Upper lobe of left lung (tissue), 6 donors: ENCODE measurements around the gene UTF1. TPM values are rescaled to one million over a fixed set of nuclear protein-coding genes. Genes with fewer than 3 reads are reported as not detected.
A peak's percentile ranks its signal among the peaks of the same experiment; 100 is the strongest.
"Not testable (repeated sequence)": the region's sequence is repeated elsewhere in the genome, so short reads cannot be mapped to it uniquely, and the experiment has no call there.

ENCODE experiments used
- ATAC-seq, 2 donors: fragments of 200-7000 bp; cut with Tn5 transposase; one replicate each; pipeline ENCODE4 v1.9.1; 2022; ENCODE audit warnings: mild to moderate bottlenecking in 2 of 2, moderate library complexity in 2 of 2; ENCODE audit not compliant: low FRiP score in 2 of 2
- DNase-seq, 2 donors: peaks; one replicate each; pipeline ENCODE4 v3.0.0-alpha.2; 2019 to 2020
- H3K27ac ChIP-seq, 4 donors: fragments of 200-600 bp; sonication (generic); one replicate each; pipeline ENCODE4 v1.5.1; 2016 to 2019
- H3K27me3 ChIP-seq, 4 donors: fragments of 200-600 bp; sonication (generic); one replicate each; pipeline ENCODE4 v1.5.1; 2017 to 2019
- H3K36me3 ChIP-seq, 4 donors: fragments of 200-600 bp; sonication (generic); one replicate each; pipeline ENCODE4 v1.5.1; 2016 to 2019
- H3K4me1 ChIP-seq, 4 donors: fragments of 200-600 bp; sonication (generic); one replicate each; pipeline ENCODE4 v1.5.1; 2018 to 2019
- H3K4me3 ChIP-seq, 4 donors: fragments of 200-600 bp; sonication (generic); one replicate each; pipeline ENCODE4 v1.5.1; 2017 to 2019; ENCODE audit warnings: mild to moderate bottlenecking in 2 of 4, moderate library complexity in 1 of 4
- H3K9me3 ChIP-seq, 4 donors: fragments of 200-600 bp; sonication (generic); one replicate each; pipeline ENCODE4 v1.5.1; 2018 to 2019
- CTCF ChIP-seq, 6 experiments: fragments of 450-650 bp in 4 of 6; fragments of 200-600 bp in 2 of 6; sonication (generic) in 2 of 6; IDR thresholded peaks; one replicate each; pipeline ENCODE4 v1.5.1; 2016 to 2019; ENCODE audit warnings: antibody characterized with exemption in 6 of 6
- EP300 ChIP-seq, 4 donors: sonication (generic); formaldehyde crosslinking; IDR thresholded peaks; one replicate each; pipeline ENCODE4 v1.5.1; 2017; ENCODE audit warnings: antibody characterized with exemption in 4 of 4, control low read depth in 2 of 4
- POLR2A ChIP-seq, 4 donors: fragments of 450-650 bp; IDR thresholded peaks; one replicate each; pipeline ENCODE4 v1.5.1; 2016 to 2017; ENCODE audit warnings: antibody characterized with exemption in 4 of 4, mild to moderate bottlenecking in 2 of 4
- POLR2AphosphoS5 ChIP-seq, 2 donors: sonication (generic); formaldehyde crosslinking; IDR thresholded peaks; one replicate each; pipeline ENCODE4 v1.5.1; 2017; ENCODE audit warnings: antibody characterized with exemption in 2 of 2
- WGBS, 2 donors: methylation state at CpG; one replicate each; pipeline ENCODE4 v1.1.5; 2017 to 2018; 5-methylcytosine and 5-hydroxymethylcytosine counted together
- total RNA-seq, 6 donors: library from RNA; depleted of rRNA in 4 of 6; stranded (reverse); fragments of >200 nt in 4 of 6; gene quantifications; one replicate each; pipeline versions ENCODE4 v1.1.0 to v1.2.1, GENCODE V29; 2016 to 2021
- donor health status: DM: no; HTN: no; CAD: no; lungs with moderate emphysema.
- donor health status: DM: no; HTN: yes; CAD: no; lungs with severe emphysema.

The UTF1 gene
- total RNA-seq, 6 donors from 2014 or later, result 0.26 to 0.37 TPM; not detected in 4

GRCh38 chr10:133229265-133230043, 563 bp upstream of the UTF1 start:
- 15 to 23% methylated on average over 11 to 25 of the region's 58 CpGs for WGBS, 2 donors
- no peak overlapping the region for H3K27ac ChIP-seq
- H3K27me3 ChIP-seq, result peaks cover 0 to 31% (median 17%) of the 10 kb centered on the region in 4 donors
- ATAC-seq (no peak), DNase-seq (peak in 1 of 2 donors; percentile 80)
- no peaks in the 10 kb centered on the region for H3K36me3 ChIP-seq
- no peaks in the 10 kb centered on the region for H3K9me3 ChIP-seq
- H3K4me1 ChIP-seq, result peaks cover 9 to 20% (median 11%) of the 10 kb centered on the region in 4 donors
- no peak overlapping the region for H3K4me3 ChIP-seq
- TF ChIP-seq EP300 (IDR thresholded peaks at IDR 0.05) (no peak), CTCF (IDR thresholded peaks at IDR 0.05) (no peak), POLR2A (IDR thresholded peaks at IDR 0.05) (no peak), POLR2AphosphoS5 (IDR thresholded peaks at IDR 0.05) (no peak)

- Histone ChIP-seq H3K36me3 (no peaks in the 10 kb centered on the region), H3K27me3 (peaks cover 0 to 36% (median 20%) of the 10 kb centered on the region in 4 donors), H3K9me3 (no peaks in the 10 kb centered on the region), H3K4me1 (peaks cover 10 to 26% (median 12%) of the 10 kb centered on the region in 4 donors), H3K4me3 (peak overlapping the region in 3 of 4 donors; percentile 22 to 39 (median 26)), H3K27ac (no peak overlapping the region)
- TF ChIP-seq POLR2AphosphoS5 (IDR thresholded peaks at IDR 0.05) (no peak), POLR2A (IDR thresholded peaks at IDR 0.05) (no peak), CTCF (IDR thresholded peaks at IDR 0.05) (no peak), EP300 (IDR thresholded peaks at IDR 0.05) (no peak)
- ATAC-seq, result no peak
- WGBS, 2 donors, result 1% methylated on average over 15 of the region's 122 CpGs; no CpG with 5 or more reads in 1 of the 2 donors
- DNase-seq, result peak; percentile 36 to 92
Measured at GRCh38 chr10:133230387-133231195, 574 bp downstream of the UTF1 start.

GRCh38 chr10:133231244-133231945, 1.4 kb downstream of the UTF1 start:
- TF ChIP-seq CTCF (IDR thresholded peaks at IDR 0.05), result no peak
- no peak for TF ChIP-seq POLR2A (IDR thresholded peaks at IDR 0.05)
- no peak for TF ChIP-seq EP300 (IDR thresholded peaks at IDR 0.05)
- TF ChIP-seq POLR2AphosphoS5 (IDR thresholded peaks at IDR 0.05), result no peak
- ATAC-seq (no peak), DNase-seq (peak in 1 of 2 donors; percentile 51)
- H3K27ac ChIP-seq, result no peak overlapping the region
- peaks cover 0 to 41% (median 23%) of the 10 kb centered on the region in 4 donors for H3K27me3 ChIP-seq
- H3K9me3 ChIP-seq, result no peaks in the 10 kb centered on the region
- H3K4me1 ChIP-seq, result peaks cover 15 to 34% (median 18%) of the 10 kb centered on the region in 4 donors
- no peaks in the 10 kb centered on the region for H3K36me3 ChIP-seq
- WGBS, 2 donors, result 27 to 51% methylated on average over 17 to 24 of the region's 44 CpGs
- no peak overlapping the region for H3K4me3 ChIP-seq

GRCh38 chr10:133231946-133232574, 2.0 kb downstream of the UTF1 start:
- H3K27me3 ChIP-seq, result peaks cover 0 to 47% (median 29%) of the 10 kb centered on the region in 4 donors
- H3K4me3 ChIP-seq, result no peak overlapping the region
- DNase-seq (peak in 1 of 2 donors; percentile 9), ATAC-seq (no peak)
- H3K4me1 ChIP-seq, result peaks cover 22 to 40% (median 25%) of the 10 kb centered on the region in 4 donors
- no peaks in the 10 kb centered on the region for H3K36me3 ChIP-seq
- H3K9me3 ChIP-seq, result no peaks in the 10 kb centered on the region
- no peak overlapping the region for H3K27ac ChIP-seq
- WGBS, 2 donors, result 48 to 53% methylated on average over 8 to 11 of the region's 11 CpGs
- TF ChIP-seq POLR2A (IDR thresholded peaks at IDR 0.05) (no peak), EP300 (IDR thresholded peaks at IDR 0.05) (no peak), POLR2AphosphoS5 (IDR thresholded peaks at IDR 0.05) (no peak), CTCF (IDR thresholded peaks at IDR 0.05) (no peak)

- Histone ChIP-seq H3K4me3 (peak overlapping the region in 1 of 4 donors; percentile 30), H3K4me1 (peaks cover 27 to 50% (median 34%) of the 10 kb centered on the region in 4 donors), H3K27me3 (peaks cover 2 to 68% (median 38%) of the 10 kb centered on the region in 4 donors), H3K27ac (peak overlapping the region in 1 of 4 donors; percentile 73)
- not testable (repeated sequence) for DNase-seq, ATAC-seq, H3K9me3 ChIP-seq, H3K36me3 ChIP-seq
- WGBS, 2 donors, result 43 to 53% methylated on average over 8 to 10 of the region's 10 CpGs
Measured at GRCh38 chr10:133234796-133235195, 4.8 kb downstream of the UTF1 start.
